Measurements from ENCODE around the gene USP22.

USP22 gene

GRCh38 chr17:21020622-21021021 lies 22.2 kb downstream of the USP22 start:
- DNase-seq (ENCODE audit: low read depth in 2 of 2), result no peak

- no peak for DNase-seq (ENCODE audit: low read depth in 2 of 2)
Observed at GRCh38 chr17:21019976-21020586, 22.7 kb downstream of the USP22 start.

GRCh38 chr17:21018894-21019293 lies 23.9 kb downstream of the USP22 start:
- DNase-seq (ENCODE audit: low read depth in 2 of 2), result no peak

- DNase-seq (ENCODE audit: low read depth in 2 of 2), result no peak
Observed at GRCh38 chr17:21017861-21018260, 24.9 kb downstream of the USP22 start.

- DNase-seq (ENCODE audit: low read depth in 2 of 2), result no peak
Observed at GRCh38 chr17:21017256-21017655, 25.6 kb downstream of the USP22 start.

- DNase-seq (ENCODE audit: low read depth in 2 of 2), result no peak
Observed at GRCh38 chr17:21016826-21017225, 26.0 kb downstream of the USP22 start.

- DNase-seq (ENCODE audit: low read depth in 2 of 2), result no peak
Observed at GRCh38 chr17:21015564-21015963, 27.2 kb downstream of the USP22 start.

GRCh38 chr17:21014498-21014897 lies 28.3 kb downstream of the USP22 start:
- no peak for DNase-seq (ENCODE audit: low read depth in 2 of 2)

- DNase-seq (ENCODE audit: low read depth in 2 of 2), result no peak
Observed at GRCh38 chr17:21013983-21014382, 28.8 kb downstream of the USP22 start.

GRCh38 chr17:21012736-21013135 lies 30.1 kb downstream of the USP22 start:
- no peak for DNase-seq (ENCODE audit: low read depth in 2 of 2)

- DNase-seq (ENCODE audit: low read depth in 2 of 2), result no peak
Observed at GRCh38 chr17:21010705-21011596, 31.9 kb downstream of the USP22 start.

GRCh38 chr17:21008992-21009671 lies 33.7 kb downstream of the USP22 start:
- no peak for DNase-seq (ENCODE audit: low read depth in 2 of 2)

GRCh38 chr17:21008160-21008915 lies 34.5 kb downstream of the USP22 start:
- DNase-seq (ENCODE audit: low read depth in 2 of 2), result no peak

GRCh38 chr17:21007646-21008045 lies 35.2 kb downstream of the USP22 start:
- no peak for DNase-seq (ENCODE audit: low read depth in 2 of 2)

GRCh38 chr17:21005803-21006202 lies 37.0 kb downstream of the USP22 start:
- DNase-seq (ENCODE audit: low read depth in 2 of 2), result no peak

GRCh38 chr17:21005367-21005766 lies 37.4 kb downstream of the USP22 start:
- no peak for DNase-seq (ENCODE audit: low read depth in 2 of 2)

- no peak for DNase-seq (ENCODE audit: low read depth in 2 of 2)
Observed at GRCh38 chr17:21004016-21004930, 38.5 kb downstream of the USP22 start.

- DNase-seq (ENCODE audit: low read depth in 2 of 2), result no peak
Observed at GRCh38 chr17:21003007-21003621, 39.7 kb downstream of the USP22 start.

GRCh38 chr17:21002309-21003006 lies 40.4 kb downstream of the USP22 start:
- DNase-seq (ENCODE audit: low read depth in 2 of 2), result no peak

GRCh38 chr17:21001813-21002221 lies 41.0 kb downstream of the USP22 start:
- DNase-seq (ENCODE audit: low read depth in 2 of 2), result no peak
